A549 (cell line): ENCODE data around the gene BTBD18. TPM values are rescaled to one million over a fixed set of nuclear protein-coding genes. Genes with fewer than 3 reads are reported as not detected.
A peak's percentile ranks its signal among the peaks of the same experiment; 100 is the strongest.

Experiments used
- ATAC-seq, 2 experiments: fragments of 200-7000 bp in 1 of 2; fragments of >200 bp in 1 of 2; cut with Nextera tagmentation in 1 of 2; cut with Tn5 transposase in 1 of 2; 3 replicates each; pipeline versions ENCODE4 v1.8.0 to v1.9.1; 2018 to 2020; ENCODE audit warnings: mild to moderate bottlenecking in 1 of 2, moderate library complexity in 1 of 2
- CTCF ChIA-PET: fragments of 300-600 bp; sonication (Branson Sonifier 250); formaldehyde crosslinking; extraction: SDS; loops from one replicate; lab custom pipeline; 2021; ENCODE audit warnings: antibody characterized with exemption, inconsistent platforms; lab: Yijun Ruan, JAX
- POLR2A ChIA-PET: fragments of 350-600 bp; formaldehyde crosslinking; extraction: SDS; loops from one replicate; lab custom pipeline; 2021; ENCODE audit warnings: antibody characterized with exemption, inconsistent platforms; lab: Yijun Ruan, JAX
- DNase-seq, 2 experiments: peaks; one replicate each; pipeline versions ENCODE4 v3.0.0 to v3.0.0-alpha.2; 2011 to 2016; ENCODE audit warnings: low read depth in 1 of 2, low spot score in 1 of 2
- FAIRE-seq: peaks from 2 replicates; lab custom pipeline; 2011; peaks lifted over from hg19 to GRCh38; lab: Jason Lieb, UNC
- H3K27ac ChIP-seq, 2 experiments: fragments of >200 bp; sonication (Bioruptor Twin); formaldehyde crosslinking; 3 replicates each; pipeline ENCODE4 v1.5.1; 2016 to 2017
- H3K4me1 ChIP-seq: fragments of >200 bp; sonication (Bioruptor Twin); formaldehyde crosslinking; 3 replicates; pipeline ENCODE4 v1.6.1; 2016
- H3K4me2 ChIP-seq: fragments of >200 bp; sonication (Bioruptor Twin); formaldehyde crosslinking; 3 replicates; pipeline ENCODE4 v1.6.1; 2016
- H3K4me3 ChIP-seq: fragments of >200 bp; sonication (Bioruptor Twin); formaldehyde crosslinking; 3 replicates; pipeline ENCODE4 v1.5.1; 2016
- H3K9me3 ChIP-seq: fragments of >200 bp; sonication (Bioruptor Twin); formaldehyde crosslinking; 3 replicates; pipeline ENCODE4 v1.6.1; 2016
- BHLHE40 ChIP-seq: IDR thresholded peaks from 2 replicates; pipeline ENCODE4 v1.6.1; 2012; ENCODE audit warnings: low read depth, low read length, inconsistent platforms
- HDAC2 ChIP-seq: fragments of 200-600 bp; sonication (generic); IDR thresholded peaks from 2 replicates; pipeline ENCODE4 v1.6.1; 2016
- JUNB ChIP-seq: fragments of >200 bp; sonication (Bioruptor Twin); formaldehyde crosslinking; IDR thresholded peaks from 2 replicates; pipeline ENCODE4 v1.6.1; 2016
- NR3C1 ChIP-seq: fragments of >200 bp; sonication (Bioruptor Twin); formaldehyde crosslinking; IDR thresholded peaks from 3 replicates; pipeline ENCODE4 v1.6.1; 2017
- PHF8 ChIP-seq: fragments of 200-600 bp; sonication (generic); IDR thresholded peaks from 2 replicates; pipeline ENCODE4 v1.6.1; 2016; ENCODE audit warnings: low read depth, mild to moderate bottlenecking, antibody characterized with exemption, moderate library complexity, borderline replicate concordance
- RAD21 ChIP-seq, 2 experiments: fragments of >200 bp in 1 of 2; sonication (Bioruptor Twin) in 1 of 2; formaldehyde crosslinking in 1 of 2; IDR thresholded peaks in 1 of 2; conservative IDR thresholded peaks in 1 of 2; 2 replicates in 1 of 2; 3 replicates in 1 of 2; pipeline ENCODE4 v1.6.1; 2012 to 2018; ENCODE audit warnings: inconsistent platforms in 1 of 2
- RCOR1 ChIP-seq: fragments of 150-350 bp; IDR thresholded peaks from 2 replicates; pipeline ENCODE4 v1.6.1; 2014; ENCODE audit warnings: antibody characterized with exemption, low read length, low read depth
- SMC3 ChIP-seq: fragments of >200 bp; sonication (Bioruptor Twin); formaldehyde crosslinking; IDR thresholded peaks from 3 replicates; pipeline ENCODE4 v1.6.1; 2018; ENCODE audit warnings: inconsistent platforms
- WGBS: methylation state at CpG from one replicate; pipeline ENCODE4 v1.1.6; 2017; ENCODE audit errors: missing lambda C conversion rate; 5-methylcytosine and 5-hydroxymethylcytosine counted together
- polyA plus RNA-seq, 4 experiments: library from polyadenylated mRNA; depleted of rRNA in 3 of 4; stranded (reverse); fragments of >200 nt; fragmentation: RNase III in 1 of 4; extraction: RNeasy Plus Mini Kit Qiagen cat#74134 plus additional on column Dnase treatment in 1 of 4; gene quantifications; 2 replicates in 3 of 4; 3 replicates in 1 of 4; pipeline ENCODE4 v1.2.3, GENCODE V29; 2011 to 2017
- TF ChIP-seq, protein P1 (sequence below): fragments of 250-450 bp; sonication (Bioruptor Pico); IDR thresholded peaks from 2 replicates; pipeline ENCODE4 v1.5.0; 2021; ENCODE audit warnings: mild to moderate bottlenecking, moderate library complexity, borderline replicate concordance
- TF ChIP-seq, protein P2 (sequence below): fragments of 450-650 bp; IDR thresholded peaks from 2 replicates; pipeline ENCODE4 v1.6.1; 2014; ENCODE audit warnings: antibody characterized with exemption
- TF ChIP-seq, protein P3 (sequence below): IDR thresholded peaks from 2 replicates; pipeline ENCODE4 v1.6.1; 2012
- TF ChIP-seq, protein P4 (sequence below): fragments of 200-600 bp; sonication (generic); IDR thresholded peaks from 2 replicates; pipeline ENCODE4 v1.6.1; 2016; ENCODE audit warnings: antibody characterized with exemption, mild to moderate bottlenecking, moderate library complexity
- TF ChIP-seq, protein P5 (sequence below): fragments of 150-350 bp; IDR thresholded peaks from 2 replicates; pipeline ENCODE4 v1.6.1; 2014; ENCODE audit warnings: low read depth, mild to moderate bottlenecking, low read length

Gene BTBD18
- polyA plus RNA-seq, 2 of the 4 experiments (the other 2 are of a cell fraction): not detected

DNA sequence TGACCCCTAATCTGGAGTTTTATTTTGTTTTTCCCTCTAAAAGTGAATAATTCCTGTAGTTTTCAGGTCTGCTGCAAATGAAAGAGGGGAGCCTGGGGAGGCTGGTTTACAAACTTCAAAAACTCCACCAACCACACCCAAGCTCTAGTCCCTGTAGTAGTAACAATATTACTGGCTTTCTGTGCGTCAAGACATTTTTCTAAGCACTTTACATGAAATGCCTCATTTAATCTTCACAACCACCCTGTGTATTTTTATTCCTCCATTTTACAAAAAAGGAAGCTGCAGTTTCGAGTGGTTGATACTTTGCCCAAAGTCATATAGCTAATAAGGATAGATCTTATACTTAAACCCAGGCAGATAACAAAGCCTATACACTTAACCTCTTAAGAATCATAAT lies 33.5 kb upstream of the BTBD18 start:
- POLR2A ChIA-PET: no interaction called here
- WGBS: 96% methylated on average over 2 of the region's 2 CpGs
- CTCF ChIA-PET: interaction anchor here (0.9 to 2.8 kb wide), 4 partner anchors 16 to 34 kb away, joined by 3 to 15 read pairs (median 4); partner anchors contain the start of gene BTBD18

DNA sequence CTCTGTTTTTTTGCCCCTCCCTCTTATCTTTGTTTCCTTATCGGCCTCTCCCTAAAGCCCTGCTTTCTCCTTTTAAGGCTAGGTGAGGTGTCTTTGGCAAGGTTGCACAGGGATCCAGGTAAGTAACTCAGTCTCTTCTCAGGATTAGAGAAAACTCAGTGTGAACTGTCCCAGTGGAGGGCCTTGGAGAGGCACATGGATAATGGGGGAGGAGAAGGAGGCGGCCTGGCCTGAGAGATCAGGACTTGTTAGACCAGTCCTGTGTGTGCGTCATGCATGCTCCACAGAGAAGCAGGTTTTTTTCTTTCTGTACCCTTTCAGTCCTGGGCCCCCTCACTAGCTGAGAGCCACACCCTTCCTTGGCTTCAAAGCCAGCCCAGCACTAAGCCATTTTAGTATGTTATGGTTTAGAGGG lies 29.9 kb upstream of the BTBD18 start:
- ChIA-PET CTCF (interaction anchor here (1.0 to 4.2 kb wide), 4 partner anchors 14 to 30 kb away, joined by 3 to 17 read pairs (median 6); partner anchors contain the start of gene BTBD18), POLR2A (interaction anchor here (4.2 kb wide), 1 partner anchor 40 kb away, joined by 21 read pairs; the partner anchor contains the start of gene SELENOH)
- H3K9me3 ChIP-seq: no peaks in the 10 kb centered on the region
- FAIRE-seq: no peak
- no peak overlapping the region for H3K4me3 ChIP-seq
- 81% methylated on average over 3 of the region's 3 CpGs for WGBS
- TF ChIP-seq NR3C1: no peak
- TF ChIP-seq RAD21 (conservative IDR thresholded peaks at IDR 0.05 in 1 of 2, IDR thresholded peaks at IDR 0.05 in 1 of 2): no peak
- TF ChIP-seq RCOR1: no peak
- no peak for TF ChIP-seq BHLHE40
- TF ChIP-seq, protein P1, sequence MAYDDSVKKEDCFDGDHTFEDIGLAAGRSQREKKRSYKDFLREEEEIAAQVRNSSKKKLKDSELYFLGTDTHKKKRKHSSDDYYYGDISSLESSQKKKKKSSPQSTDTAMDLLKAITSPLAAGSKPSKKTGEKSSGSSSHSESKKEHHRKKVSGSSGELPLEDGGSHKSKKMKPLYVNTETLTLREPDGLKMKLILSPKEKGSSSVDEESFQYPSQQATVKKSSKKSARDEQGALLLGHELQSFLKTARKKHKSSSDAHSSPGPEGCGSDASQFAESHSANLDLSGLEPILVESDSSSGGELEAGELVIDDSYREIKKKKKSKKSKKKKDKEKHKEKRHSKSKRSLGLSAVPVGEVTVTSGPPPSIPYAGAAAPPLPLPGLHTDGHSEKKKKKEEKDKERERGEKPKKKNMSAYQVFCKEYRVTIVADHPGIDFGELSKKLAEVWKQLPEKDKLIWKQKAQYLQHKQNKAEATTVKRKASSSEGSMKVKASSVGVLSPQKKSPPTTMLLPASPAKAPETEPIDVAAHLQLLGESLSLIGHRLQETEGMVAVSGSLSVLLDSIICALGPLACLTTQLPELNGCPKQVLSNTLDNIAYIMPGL (CRISPR knock-in tag): no peak
- no peak for TF ChIP-seq SMC3
- TF ChIP-seq JUNB: no peak
- TF ChIP-seq, protein P2, sequence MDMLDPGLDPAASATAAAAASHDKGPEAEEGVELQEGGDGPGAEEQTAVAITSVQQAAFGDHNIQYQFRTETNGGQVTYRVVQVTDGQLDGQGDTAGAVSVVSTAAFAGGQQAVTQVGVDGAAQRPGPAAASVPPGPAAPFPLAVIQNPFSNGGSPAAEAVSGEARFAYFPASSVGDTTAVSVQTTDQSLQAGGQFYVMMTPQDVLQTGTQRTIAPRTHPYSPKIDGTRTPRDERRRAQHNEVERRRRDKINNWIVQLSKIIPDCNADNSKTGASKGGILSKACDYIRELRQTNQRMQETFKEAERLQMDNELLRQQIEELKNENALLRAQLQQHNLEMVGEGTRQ: no peak
- TF ChIP-seq HDAC2: no peak
- TF ChIP-seq, protein P3, sequence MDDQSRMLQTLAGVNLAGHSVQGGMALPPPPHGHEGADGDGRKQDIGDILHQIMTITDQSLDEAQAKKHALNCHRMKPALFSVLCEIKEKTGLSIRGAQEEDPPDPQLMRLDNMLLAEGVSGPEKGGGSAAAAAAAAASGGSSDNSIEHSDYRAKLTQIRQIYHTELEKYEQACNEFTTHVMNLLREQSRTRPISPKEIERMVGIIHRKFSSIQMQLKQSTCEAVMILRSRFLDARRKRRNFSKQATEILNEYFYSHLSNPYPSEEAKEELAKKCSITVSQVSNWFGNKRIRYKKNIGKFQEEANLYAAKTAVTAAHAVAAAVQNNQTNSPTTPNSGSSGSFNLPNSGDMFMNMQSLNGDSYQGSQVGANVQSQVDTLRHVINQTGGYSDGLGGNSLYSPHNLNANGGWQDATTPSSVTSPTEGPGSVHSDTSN: no peak
- TF ChIP-seq, protein P4, sequence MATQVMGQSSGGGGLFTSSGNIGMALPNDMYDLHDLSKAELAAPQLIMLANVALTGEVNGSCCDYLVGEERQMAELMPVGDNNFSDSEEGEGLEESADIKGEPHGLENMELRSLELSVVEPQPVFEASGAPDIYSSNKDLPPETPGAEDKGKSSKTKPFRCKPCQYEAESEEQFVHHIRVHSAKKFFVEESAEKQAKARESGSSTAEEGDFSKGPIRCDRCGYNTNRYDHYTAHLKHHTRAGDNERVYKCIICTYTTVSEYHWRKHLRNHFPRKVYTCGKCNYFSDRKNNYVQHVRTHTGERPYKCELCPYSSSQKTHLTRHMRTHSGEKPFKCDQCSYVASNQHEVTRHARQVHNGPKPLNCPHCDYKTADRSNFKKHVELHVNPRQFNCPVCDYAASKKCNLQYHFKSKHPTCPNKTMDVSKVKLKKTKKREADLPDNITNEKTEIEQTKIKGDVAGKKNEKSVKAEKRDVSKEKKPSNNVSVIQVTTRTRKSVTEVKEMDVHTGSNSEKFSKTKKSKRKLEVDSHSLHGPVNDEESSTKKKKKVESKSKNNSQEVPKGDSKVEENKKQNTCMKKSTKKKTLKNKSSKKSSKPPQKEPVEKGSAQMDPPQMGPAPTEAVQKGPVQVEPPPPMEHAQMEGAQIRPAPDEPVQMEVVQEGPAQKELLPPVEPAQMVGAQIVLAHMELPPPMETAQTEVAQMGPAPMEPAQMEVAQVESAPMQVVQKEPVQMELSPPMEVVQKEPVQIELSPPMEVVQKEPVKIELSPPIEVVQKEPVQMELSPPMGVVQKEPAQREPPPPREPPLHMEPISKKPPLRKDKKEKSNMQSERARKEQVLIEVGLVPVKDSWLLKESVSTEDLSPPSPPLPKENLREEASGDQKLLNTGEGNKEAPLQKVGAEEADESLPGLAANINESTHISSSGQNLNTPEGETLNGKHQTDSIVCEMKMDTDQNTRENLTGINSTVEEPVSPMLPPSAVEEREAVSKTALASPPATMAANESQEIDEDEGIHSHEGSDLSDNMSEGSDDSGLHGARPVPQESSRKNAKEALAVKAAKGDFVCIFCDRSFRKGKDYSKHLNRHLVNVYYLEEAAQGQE: no peak
- ATAC-seq: no peak
- DNase-seq: no peak
- H3K4me1 ChIP-seq: peaks cover 70% of the 10 kb centered on the region
- H3K27ac ChIP-seq: peak overlapping the region; percentile 26 to 70; a peak in 4 of 6 replicates
- peak overlapping the region; percentile 26 for H3K4me2 ChIP-seq

More for the DNA sequence above, 33.5 kb upstream of the BTBD18 start:
- FAIRE-seq (no peak), DNase-seq (no peak), ATAC-seq (no peak)
- TF ChIP-seq, protein P2: no peak
- TF ChIP-seq PHF8: no peak
- TF ChIP-seq, protein P5, sequence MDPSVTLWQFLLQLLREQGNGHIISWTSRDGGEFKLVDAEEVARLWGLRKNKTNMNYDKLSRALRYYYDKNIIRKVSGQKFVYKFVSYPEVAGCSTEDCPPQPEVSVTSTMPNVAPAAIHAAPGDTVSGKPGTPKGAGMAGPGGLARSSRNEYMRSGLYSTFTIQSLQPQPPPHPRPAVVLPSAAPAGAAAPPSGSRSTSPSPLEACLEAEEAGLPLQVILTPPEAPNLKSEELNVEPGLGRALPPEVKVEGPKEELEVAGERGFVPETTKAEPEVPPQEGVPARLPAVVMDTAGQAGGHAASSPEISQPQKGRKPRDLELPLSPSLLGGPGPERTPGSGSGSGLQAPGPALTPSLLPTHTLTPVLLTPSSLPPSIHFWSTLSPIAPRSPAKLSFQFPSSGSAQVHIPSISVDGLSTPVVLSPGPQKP: no peak
- H3K27ac ChIP-seq: no peak overlapping the region
- peaks cover 75% of the 10 kb centered on the region for H3K4me1 ChIP-seq
- no peaks in the 10 kb centered on the region for H3K9me3 ChIP-seq
- H3K4me2 ChIP-seq: no peak overlapping the region
- no peak overlapping the region for H3K4me3 ChIP-seq
